Mucosa of stomach (tissue), 1 donor: Measurements from ENCODE around the gene APOLD1.
A peak's percentile ranks its signal among the peaks of the same experiment; 100 is the strongest.
"Not testable (repeated sequence)": the region's sequence is repeated elsewhere in the genome, so short reads cannot be mapped to it uniquely, and the experiment has no call there.

Source experiments
- H3K27me3 ChIP-seq: one replicate; pipeline ENCODE4 v1.7.0; 2013; ENCODE audit warnings: mild to moderate bottlenecking, low read length; ENCODE audit not compliant: control insufficient read depth, insufficient read depth
- H3K36me3 ChIP-seq: one replicate; pipeline ENCODE4 v1.7.0; 2013; ENCODE audit warnings: low read length; ENCODE audit not compliant: control insufficient read depth, insufficient read depth
- H3K4me1 ChIP-seq: one replicate; pipeline ENCODE4 v1.7.0; 2013; ENCODE audit warnings: mild to moderate bottlenecking, low read length; ENCODE audit not compliant: control insufficient read depth, insufficient read depth
- H3K4me3 ChIP-seq: one replicate; pipeline ENCODE4 v1.7.0; 2013; ENCODE audit warnings: low read length
- H3K9ac ChIP-seq: one replicate; pipeline ENCODE4 v1.7.0; 2013; ENCODE audit warnings: mild to moderate bottlenecking, low read length, moderate library complexity
- H3K9me3 ChIP-seq: one replicate; pipeline ENCODE4 v1.7.0; 2013; ENCODE audit warnings: mild to moderate bottlenecking, low read length, moderate library complexity; ENCODE audit not compliant: control insufficient read depth
- donor health status: Pancreatic carcinoma.

Gene APOLD1

DNA sequence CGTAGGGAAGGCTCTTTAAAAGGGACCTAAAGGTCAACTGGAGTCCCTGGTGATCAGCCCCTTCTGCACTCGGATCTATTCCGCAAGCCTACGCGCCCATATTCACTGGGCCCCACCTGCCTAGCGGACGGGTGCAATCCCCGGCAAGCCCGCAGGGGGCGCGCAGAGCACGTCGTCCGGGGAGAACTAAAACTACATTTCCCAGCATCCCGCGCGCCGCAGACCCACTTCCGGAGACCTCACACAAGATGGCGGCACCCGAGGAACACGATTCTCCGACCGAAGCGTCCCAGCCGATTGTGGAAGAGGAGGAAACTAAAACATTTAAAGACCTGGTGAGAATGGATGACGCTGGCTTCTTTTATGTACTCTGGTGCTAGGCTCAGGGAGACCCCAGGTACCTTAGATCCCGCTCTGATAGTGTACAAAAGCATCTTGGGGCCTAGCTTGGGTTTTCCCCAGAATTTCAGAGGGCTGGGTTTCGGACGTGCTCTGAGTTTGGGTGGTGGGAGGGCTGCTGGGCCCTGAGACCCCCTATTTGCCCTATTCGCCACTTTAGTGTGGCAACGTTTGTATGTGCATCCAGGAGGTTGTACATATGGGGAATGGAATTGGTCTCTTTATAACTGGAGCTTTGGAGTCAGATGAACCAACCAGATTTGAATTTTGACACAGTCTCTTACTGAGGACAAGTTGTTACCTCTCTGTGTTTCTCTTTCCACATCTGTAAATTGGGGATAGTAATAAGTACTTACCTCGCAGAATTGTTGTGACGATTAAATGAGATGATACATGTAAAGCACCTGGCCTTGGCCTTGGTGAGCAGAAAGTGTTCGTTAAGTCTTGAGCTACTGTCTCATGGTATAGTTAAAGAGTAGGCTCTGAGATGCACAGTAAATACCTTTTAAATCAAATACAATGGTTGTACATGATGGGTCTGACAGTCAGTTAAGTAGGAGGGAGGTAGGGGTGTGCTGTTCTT lies 28.0 kb downstream of the APOLD1 start, which contains the start of gene DDX47:
TSS of gene DDX47 (plus strand) at position 227 of the 982 bp plus-strand sequence. CDS start at position 249, 22 bp downstream.
- Histone ChIP-seq H3K36me3 (no peaks in the 10 kb centered on the region), H3K9me3 (no peaks in the 10 kb centered on the region), H3K4me1 (peaks cover 31% of the 10 kb centered on the region)

DNA sequence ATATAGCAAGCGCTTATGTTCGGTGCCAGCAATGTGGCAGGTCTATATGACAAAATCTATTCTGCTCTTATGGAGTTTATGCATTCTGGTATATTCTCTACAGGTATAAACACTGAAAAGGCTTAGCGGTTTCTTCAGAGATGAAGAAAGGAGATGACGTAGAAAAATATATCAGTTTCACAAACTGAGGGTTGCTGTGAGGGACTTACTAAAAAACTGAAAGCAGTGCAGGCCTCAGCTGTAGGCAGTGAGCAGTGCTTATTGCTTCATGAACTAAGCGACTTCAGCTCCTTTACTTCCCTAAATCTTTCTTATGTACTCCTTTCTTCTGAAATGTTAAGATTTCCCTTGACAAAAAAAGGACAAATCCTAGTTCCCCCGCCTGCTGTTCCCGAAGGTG lies 32.2 kb downstream of the APOLD1 start:
- no peaks in the 10 kb centered on the region for H3K36me3 ChIP-seq
- H3K9ac ChIP-seq, result no peak overlapping the region
- H3K27me3 ChIP-seq, result no peaks in the 10 kb centered on the region
- no peak overlapping the region for H3K4me3 ChIP-seq
- H3K9me3 ChIP-seq, result no peaks in the 10 kb centered on the region
- peaks cover 16% of the 10 kb centered on the region for H3K4me1 ChIP-seq

More for the DNA sequence above, 28.0 kb downstream of the APOLD1 start, which contains the start of gene DDX47:
- Histone ChIP-seq H3K9ac (peak within 1 kb of the TSS; percentile 61), H3K27me3 (no peaks in the 10 kb centered on the region), H3K4me3 (peak within 1 kb of the TSS; percentile 43)

DNA sequence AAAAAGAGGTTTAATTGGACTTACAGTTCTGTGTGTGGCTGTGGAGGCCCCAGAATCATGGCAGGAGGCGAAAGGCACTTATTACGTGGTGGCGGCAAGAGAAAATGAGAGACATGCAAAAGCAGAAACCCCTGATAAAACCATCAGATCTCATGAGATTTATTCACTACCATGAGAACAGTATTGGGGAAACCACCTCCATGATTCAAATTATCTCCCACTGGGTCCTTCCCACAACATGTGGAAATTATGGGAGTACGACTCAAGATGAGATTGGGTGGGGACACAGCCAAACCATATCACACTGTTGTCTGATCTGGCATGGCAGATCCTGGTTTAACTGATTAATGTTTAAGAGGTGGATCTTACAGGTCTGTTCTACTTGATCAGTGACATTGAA lies 33.2 kb downstream of the APOLD1 start:
- peaks cover 3% of the 10 kb centered on the region for H3K36me3 ChIP-seq
- peaks cover 12% of the 10 kb centered on the region for H3K4me1 ChIP-seq
- no peaks in the 10 kb centered on the region for H3K27me3 ChIP-seq
- H3K9ac ChIP-seq, result no peak overlapping the region
- no peaks in the 10 kb centered on the region for H3K9me3 ChIP-seq
- no peak overlapping the region for H3K4me3 ChIP-seq

DNA sequence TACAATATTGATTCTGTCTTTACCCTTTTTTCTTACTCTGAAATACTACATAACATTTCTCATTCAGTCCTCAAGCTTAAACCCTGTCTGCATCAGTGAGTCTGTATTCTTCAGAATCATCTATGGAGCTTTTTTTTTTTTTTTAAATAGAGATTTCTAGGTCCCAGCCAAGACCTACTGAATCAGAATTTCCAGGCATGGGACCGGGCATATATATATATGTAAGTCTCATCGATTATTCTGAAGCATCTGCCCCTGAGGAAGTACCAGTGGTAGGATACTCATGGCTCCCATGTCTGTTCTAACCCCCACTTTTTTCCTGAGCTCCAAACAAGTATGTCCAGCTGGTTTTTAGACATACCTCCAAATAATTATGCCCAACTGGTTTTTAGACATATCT lies 33.8 kb downstream of the APOLD1 start:
- H3K36me3 ChIP-seq, result peaks cover 3% of the 10 kb centered on the region
- H3K4me3 ChIP-seq, result no peak overlapping the region
- H3K9ac ChIP-seq, result no peak overlapping the region
- H3K4me1 ChIP-seq, result peaks cover 7% of the 10 kb centered on the region
- no peaks in the 10 kb centered on the region for H3K9me3 ChIP-seq
- no peaks in the 10 kb centered on the region for H3K27me3 ChIP-seq

DNA sequence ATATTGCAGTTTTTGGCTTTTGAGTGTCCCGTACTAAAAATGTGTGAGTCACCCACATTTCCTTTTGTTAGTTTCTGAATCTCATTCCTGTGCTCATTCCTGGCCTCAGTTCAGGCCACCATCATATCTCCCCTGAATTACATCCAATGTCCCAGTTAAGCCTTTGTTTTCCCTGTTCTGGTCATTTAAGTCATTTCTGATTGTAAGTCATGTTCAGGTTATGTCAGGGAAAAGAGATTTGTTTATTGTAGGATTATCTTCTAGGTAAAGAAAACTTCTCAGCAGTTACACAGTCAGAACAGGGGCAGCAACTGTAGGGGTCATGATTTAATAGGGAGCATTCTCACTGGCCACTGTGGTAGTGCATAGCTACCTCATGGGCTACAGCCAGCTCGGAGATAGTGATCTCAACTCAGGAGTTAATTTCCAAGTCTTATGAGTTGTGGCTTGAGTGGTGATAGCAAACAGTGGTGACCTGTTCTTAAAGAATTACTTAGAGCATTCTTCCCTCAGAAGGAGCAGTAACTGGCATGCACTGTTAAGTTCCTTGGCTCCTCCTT lies 34.4 kb downstream of the APOLD1 start:
- H3K36me3 ChIP-seq, result peaks cover 3% of the 10 kb centered on the region
- H3K4me3 ChIP-seq, result no peak overlapping the region
- peaks cover under 1% of the 10 kb centered on the region for H3K4me1 ChIP-seq
- no peaks in the 10 kb centered on the region for H3K9me3 ChIP-seq
- no peak overlapping the region for H3K9ac ChIP-seq
- no peaks in the 10 kb centered on the region for H3K27me3 ChIP-seq

DNA sequence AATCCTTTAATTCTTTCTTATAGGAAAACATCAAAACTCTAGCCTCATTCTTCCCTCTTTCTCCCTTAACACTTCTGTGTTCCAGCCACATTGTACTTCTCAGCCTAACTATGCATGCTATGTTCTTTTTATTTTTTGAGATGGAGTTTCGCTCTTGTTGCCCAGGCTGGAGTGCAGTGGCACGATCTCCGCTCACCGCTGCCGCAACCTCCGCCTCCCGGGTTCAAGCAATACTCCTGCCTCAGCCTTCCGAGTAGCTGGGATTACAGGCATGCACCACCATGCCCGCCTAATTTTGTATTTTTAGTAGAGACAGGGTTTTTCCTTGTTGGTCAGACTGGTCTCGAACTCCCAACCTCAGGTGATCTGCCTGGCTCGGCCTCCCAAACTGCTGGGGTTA lies 34.9 kb downstream of the APOLD1 start:
- H3K27me3 ChIP-seq, H3K9ac ChIP-seq, H3K36me3 ChIP-seq, H3K9me3 ChIP-seq, H3K4me3 ChIP-seq, H3K4me1 ChIP-seq: not testable (repeated sequence)

DNA sequence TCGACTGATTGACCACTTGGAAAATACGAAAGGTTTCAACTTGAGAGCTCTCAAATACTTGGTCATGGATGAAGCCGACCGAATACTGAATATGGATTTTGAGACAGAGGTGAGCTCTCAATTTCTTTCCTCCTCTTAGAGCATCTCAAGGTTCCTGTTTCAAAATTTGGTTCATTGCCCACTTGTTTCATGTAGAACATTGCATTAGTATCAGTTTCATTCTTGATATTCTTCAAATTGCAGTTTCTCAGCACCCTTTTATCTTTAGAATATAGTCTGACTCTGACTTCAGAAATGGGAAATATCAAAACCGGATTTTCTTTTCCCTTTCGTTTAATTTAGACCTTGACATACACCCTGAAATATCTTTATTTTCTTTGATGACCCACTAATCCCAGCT lies 36.5 kb downstream of the APOLD1 start:
- H3K4me3 ChIP-seq, result no peak overlapping the region
- no peaks in the 10 kb centered on the region for H3K4me1 ChIP-seq
- H3K36me3 ChIP-seq, result peaks cover 3% of the 10 kb centered on the region
- H3K9me3 ChIP-seq, result no peaks in the 10 kb centered on the region
- no peaks in the 10 kb centered on the region for H3K27me3 ChIP-seq
- H3K9ac ChIP-seq, result no peak overlapping the region

DNA sequence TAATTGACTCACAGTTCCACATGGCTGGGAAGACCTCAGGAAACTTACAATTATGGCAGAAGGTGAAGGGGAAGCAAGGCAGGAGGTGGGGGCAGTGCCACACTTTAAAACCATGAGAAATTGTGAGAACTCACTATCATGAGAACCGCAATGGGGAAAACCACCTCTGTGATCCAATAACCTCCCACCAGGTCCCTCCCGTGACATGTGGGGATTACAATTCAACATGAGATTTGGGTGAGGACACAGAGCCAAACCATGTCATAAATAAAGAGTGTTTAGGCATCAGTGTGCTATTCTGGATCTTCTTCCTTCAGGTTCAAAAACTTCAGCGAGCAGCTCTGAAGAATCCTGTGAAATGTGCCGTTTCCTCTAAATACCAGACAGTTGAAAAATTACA lies 37.4 kb downstream of the APOLD1 start:
- no peaks in the 10 kb centered on the region for H3K9me3 ChIP-seq
- no peaks in the 10 kb centered on the region for H3K27me3 ChIP-seq
- no peaks in the 10 kb centered on the region for H3K4me1 ChIP-seq
- H3K36me3 ChIP-seq, result peaks cover 3% of the 10 kb centered on the region
- H3K4me3 ChIP-seq, result no peak overlapping the region
- no peak overlapping the region for H3K9ac ChIP-seq

DNA sequence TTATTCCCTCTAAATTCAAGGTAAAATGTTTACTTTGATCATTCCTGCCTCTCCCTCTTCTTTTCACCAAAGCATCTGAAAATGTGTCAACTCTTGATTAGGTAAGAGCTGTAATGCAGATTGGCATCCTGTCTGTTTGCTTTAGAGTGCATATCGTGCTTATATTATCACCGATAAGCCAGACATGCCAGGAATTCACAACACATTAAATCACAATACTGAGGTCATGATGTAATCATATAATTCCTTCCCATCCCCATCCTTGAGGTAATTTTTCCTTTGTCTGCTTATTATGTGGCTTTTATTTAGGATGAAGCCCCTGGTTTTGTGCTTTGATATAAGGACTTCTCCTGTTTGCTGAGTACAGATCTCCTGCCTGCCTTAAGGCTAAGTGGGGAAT lies 37.8 kb downstream of the APOLD1 start:
- Histone ChIP-seq H3K27me3 (no peaks in the 10 kb centered on the region), H3K9me3 (no peaks in the 10 kb centered on the region), H3K4me3 (no peak overlapping the region), H3K36me3 (peaks cover 3% of the 10 kb centered on the region), H3K4me1 (no peaks in the 10 kb centered on the region), H3K9ac (no peak overlapping the region)

DNA sequence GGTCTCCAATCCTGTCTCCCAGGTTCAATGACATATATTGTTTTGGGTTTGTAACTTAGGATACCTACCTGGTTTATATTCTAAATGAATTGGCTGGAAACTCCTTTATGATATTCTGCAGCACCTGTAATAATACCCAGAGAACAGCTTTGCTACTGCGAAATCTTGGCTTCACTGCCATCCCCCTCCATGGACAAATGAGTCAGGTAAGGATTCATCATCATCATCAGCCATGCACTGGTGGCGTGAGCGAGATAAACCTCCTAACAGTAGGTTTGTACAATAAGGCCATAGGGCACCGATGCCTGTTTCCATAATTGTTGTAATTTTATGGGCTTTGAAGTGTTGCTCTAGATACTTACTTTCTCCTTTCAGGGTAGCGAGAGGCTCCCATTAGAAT lies 38.4 kb downstream of the APOLD1 start:
- Histone ChIP-seq H3K9ac (no peak overlapping the region), H3K36me3 (peaks cover 3% of the 10 kb centered on the region), H3K4me1 (no peaks in the 10 kb centered on the region), H3K27me3 (no peaks in the 10 kb centered on the region), H3K9me3 (no peaks in the 10 kb centered on the region), H3K4me3 (no peak overlapping the region)

DNA sequence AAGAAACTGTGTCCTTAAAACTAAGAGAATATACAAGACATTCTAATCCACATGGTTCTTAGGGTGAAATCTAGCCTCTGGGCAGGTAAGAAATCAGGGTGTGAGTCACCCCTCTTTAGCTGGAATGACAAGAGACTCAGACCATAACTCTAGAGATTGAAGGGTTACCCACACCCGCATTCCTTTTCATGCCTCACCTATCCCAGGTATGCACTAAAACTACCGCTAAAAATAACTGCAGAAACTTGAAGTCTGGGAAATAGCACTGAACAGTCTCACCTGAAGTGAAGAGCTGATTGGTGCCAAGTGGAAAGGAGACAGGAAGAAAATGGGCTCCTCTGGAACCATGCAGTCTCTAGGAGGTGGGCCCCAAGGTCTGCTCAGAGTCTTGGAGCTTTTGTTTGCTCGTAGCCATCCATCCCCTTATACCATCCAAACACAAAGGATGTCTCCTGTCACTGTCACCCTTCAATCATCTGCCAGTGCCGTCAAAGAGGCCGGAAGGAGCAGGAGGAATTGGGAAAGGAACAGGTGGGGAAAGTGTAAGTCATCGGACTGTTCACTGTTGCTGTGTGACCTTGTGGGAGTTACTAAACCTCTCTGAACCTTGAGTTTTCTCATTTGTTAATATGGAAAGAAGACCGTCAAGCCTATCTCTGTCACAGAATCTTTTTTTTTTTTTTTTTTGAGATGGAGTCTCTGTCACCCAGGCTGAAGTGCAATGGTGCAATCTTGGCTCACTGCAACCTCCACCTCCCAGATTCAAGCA lies 50.1 kb downstream of the APOLD1 start:
- Histone ChIP-seq H3K27me3 (no peaks in the 10 kb centered on the region), H3K9ac (peak overlapping the region; percentile 22), H3K4me1 (peaks cover 43% of the 10 kb centered on the region), H3K4me3 (peak overlapping the region; percentile 3), H3K9me3 (no peaks in the 10 kb centered on the region), H3K36me3 (no peaks in the 10 kb centered on the region)

DNA sequence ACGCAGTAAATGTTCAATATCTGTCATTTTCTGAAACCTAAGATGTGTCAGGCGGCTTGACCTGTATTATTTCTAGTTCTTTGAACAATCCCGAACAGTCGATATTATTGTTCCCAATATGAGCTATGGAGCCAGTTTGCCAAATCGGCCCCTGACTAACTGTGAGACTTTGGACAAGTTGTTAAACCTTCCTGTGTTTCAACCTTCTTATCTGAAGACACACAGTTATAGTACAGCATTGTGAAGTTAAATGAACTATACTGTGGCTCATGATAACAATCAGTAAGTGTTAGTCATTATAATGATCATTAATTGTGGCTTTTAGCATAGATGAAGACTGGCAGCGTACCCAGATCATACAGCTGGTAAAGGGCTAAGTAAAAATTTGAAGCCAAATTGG lies 51.1 kb downstream of the APOLD1 start:
- no peaks in the 10 kb centered on the region for H3K9me3 ChIP-seq
- H3K9ac ChIP-seq, result peak overlapping the region; percentile 10
- peaks cover 43% of the 10 kb centered on the region for H3K4me1 ChIP-seq
- no peaks in the 10 kb centered on the region for H3K27me3 ChIP-seq
- H3K4me3 ChIP-seq, result no peak overlapping the region
- no peaks in the 10 kb centered on the region for H3K36me3 ChIP-seq
